Esophagus muscularis mucosa (tissue), 2 donors: ENCODE results near the gene GSTO1.

Experiments used
- POLR2A ChIP-seq: fragments of 450-650 bp; IDR thresholded peaks from one replicate; pipeline ENCODE4 v1.6.1; 2017; ENCODE audit warnings: antibody characterized with exemption, moderate library complexity, mild to moderate bottlenecking, low read depth
- POLR2AphosphoS5 ChIP-seq, 2 donors: sonication (generic); formaldehyde crosslinking; IDR thresholded peaks; one replicate each; pipeline ENCODE4 v1.6.1; 2017; ENCODE audit warnings: antibody characterized with exemption in 2 of 2

GRCh38 chr10:104300002-104300735 is 45.5 kb downstream of the GSTO1 start:
- peak; percentile 76 to 93 for TF ChIP-seq POLR2AphosphoS5 (IDR thresholded peaks at IDR 0.05)
- TF ChIP-seq POLR2A = no peak
